Left ventricle myocardium inferior (tissue), 1 donor: Measurements from ENCODE around the gene RMND5A. TPM values are rescaled to one million over a fixed set of nuclear protein-coding genes. Genes with fewer than 3 reads are reported as not detected.
A peak's percentile ranks its signal among the peaks of the same experiment; 100 is the strongest.

Source experiments
- DNase-seq: peaks from one replicate; pipeline ENCODE4 v3.0.0-alpha.2; 2020
- H3K27ac ChIP-seq: fragments of 200-600 bp; replicated peaks from 2 replicates; pipeline ENCODE4 v1.8.0; 2021
- H3K27me3 ChIP-seq: fragments of 200-600 bp; 2 replicates; pipeline ENCODE4 v1.8.0; 2021; ENCODE audit warnings: low read depth
- H3K36me3 ChIP-seq: fragments of 200-600 bp; 2 replicates; pipeline ENCODE4 v1.8.0; 2021
- H3K4me1 ChIP-seq: fragments of 200-600 bp; 2 replicates; pipeline ENCODE4 v1.8.0; 2021
- H3K4me3 ChIP-seq: fragments of 200-600 bp; 2 replicates; pipeline ENCODE4 v1.8.0; 2021; ENCODE audit warnings: mild to moderate bottlenecking, moderate library complexity
- H3K9me3 ChIP-seq: fragments of 200-600 bp; replicated peaks from 2 replicates; pipeline ENCODE4 v1.8.0; 2021
- CTCF ChIP-seq: fragments of 200-600 bp; IDR thresholded peaks from 2 replicates; pipeline ENCODE4 v1.8.0; 2021; ENCODE audit warnings: antibody characterized with exemption, mild to moderate bottlenecking, borderline replicate concordance
- intact Hi-C: fragments of 100-400 bp; cut with micrococcal nuclease; formaldehyde crosslinking; loops from one replicate; pipeline ENCODE4 v1.11.0; 2022
- total RNA-seq: library from RNA; stranded (reverse); fragmentation: NEBNext Ultra II Directional; extraction: Animal tissue kit (Norgen Biotek cat#: 25700); gene quantifications from one replicate; pipeline ENCODE4 v1.2.1, GENCODE V29; 2021
- donor health status: DM: no; HTN: yes; CAD: no; lungs with severe emphysema.

Gene RMND5A
- total RNA-seq, 1 donor from 2014 or later, result 93.7 TPM

DNA sequence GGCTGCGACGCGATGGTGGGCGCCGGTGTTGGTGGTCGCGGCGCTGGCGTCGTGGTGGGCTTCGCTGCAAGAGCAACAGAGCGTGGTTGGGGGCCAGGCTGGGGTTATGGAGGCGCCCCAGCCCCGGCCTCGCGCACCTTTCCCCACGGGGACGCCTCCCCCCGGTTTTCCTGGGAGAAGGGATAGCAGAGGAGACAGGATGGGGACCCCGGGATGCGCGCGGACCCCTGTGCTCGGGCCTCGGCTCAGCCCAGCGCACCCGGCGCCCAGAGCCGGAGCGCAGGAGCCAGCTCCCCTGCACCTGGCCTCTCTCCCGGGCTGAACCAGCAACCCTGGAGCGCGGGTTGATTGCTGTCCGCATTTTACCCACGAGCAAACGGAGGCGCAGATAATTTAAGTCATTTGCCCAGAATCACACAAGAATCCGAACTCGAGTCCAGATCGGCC is 69.6 kb downstream of the RMND5A start:
- intact Hi-C loops, result no loop called here
- peak overlapping the region; percentile 55 for H3K4me3 ChIP-seq
- peaks cover 60% of the 10 kb centered on the region for H3K27me3 ChIP-seq
- TF ChIP-seq CTCF, result no peak
- no peaks in the 10 kb centered on the region for H3K36me3 ChIP-seq
- no peak overlapping the region for H3K27ac ChIP-seq
- H3K4me1 ChIP-seq, result peaks cover 47% of the 10 kb centered on the region
- DNase-seq, result no peak
- no peaks in the 10 kb centered on the region for H3K9me3 ChIP-seq

GRCh38 chr2:86790134-86790675 is 70.1 kb downstream of the RMND5A start:
- TF ChIP-seq CTCF, result no peak
- Histone ChIP-seq H3K9me3 (no peaks in the 10 kb centered on the region), H3K27me3 (peaks cover 65% of the 10 kb centered on the region), H3K27ac (no peak overlapping the region), H3K4me1 (peaks cover 47% of the 10 kb centered on the region), H3K4me3 (peak overlapping the region; percentile 55), H3K36me3 (no peaks in the 10 kb centered on the region)
- intact Hi-C loops, result no loop called here
- DNase-seq, result no peak

DNA sequence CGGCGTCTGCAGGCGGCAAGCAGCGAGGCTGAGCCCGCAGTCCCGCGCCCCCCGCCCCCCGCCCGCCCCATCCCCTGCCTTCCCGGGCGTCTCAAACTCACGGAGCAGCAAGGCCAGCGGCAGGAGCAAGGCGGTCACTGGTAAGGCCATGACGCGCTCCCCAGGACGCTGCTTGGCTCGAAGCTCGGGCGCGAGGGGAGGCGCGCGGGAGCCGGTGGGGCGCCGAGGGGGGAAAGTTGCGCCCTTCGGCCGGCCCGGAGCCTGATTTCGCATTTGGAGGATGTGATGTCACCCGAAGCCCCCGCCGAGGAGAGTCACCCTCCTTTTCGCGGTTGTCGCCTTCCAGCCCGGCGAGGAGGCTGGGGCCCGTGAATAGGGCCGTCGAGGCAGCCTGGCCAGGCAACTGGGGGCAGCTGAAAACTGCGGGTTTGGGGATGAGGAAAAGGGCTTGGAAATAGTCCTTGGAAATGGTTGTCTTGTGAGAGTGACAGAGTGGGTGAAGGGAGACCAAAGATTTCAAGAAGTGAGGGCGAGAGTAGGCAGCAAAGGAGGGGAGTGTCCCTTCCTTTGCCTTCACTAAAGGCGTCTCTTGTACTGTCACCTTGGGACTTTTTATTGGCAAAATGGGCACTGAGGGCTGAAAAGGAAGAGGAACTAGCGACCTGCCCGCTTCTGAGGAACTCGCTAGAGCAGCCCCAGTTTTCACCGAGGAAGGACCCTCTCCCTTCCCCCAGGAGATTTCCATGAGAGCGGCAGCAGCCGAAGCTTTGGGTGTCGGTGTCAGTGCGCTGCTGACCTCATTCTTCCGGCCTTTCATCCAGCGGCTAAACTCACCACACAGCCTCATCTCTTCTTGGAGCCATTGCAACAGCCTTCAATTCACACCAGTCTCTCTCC is 70.8 kb downstream of the RMND5A start, which contains the start of gene CD8A:
CD8A (minus strand) TSS at position 238 of the 897 bp plus-strand sequence; CDS start at position 150, 88 bp downstream.
- no peak for TF ChIP-seq CTCF
- DNase-seq, result no peak
- H3K27me3 ChIP-seq, result peaks cover 70% of the 10 kb centered on the region
- peaks cover 5% of the 10 kb centered on the region for H3K9me3 ChIP-seq
- H3K27ac ChIP-seq, result no peak within 1 kb of the TSS
- H3K4me3 ChIP-seq, result peak within 1 kb of the TSS; percentile 55
- intact Hi-C loops, result no loop called here
- H3K36me3 ChIP-seq, result no peaks in the 10 kb centered on the region
- H3K4me1 ChIP-seq, result peaks cover 47% of the 10 kb centered on the region

GRCh38 chr2:86791573-86791972 is 71.5 kb downstream of the RMND5A start:
- H3K4me1 ChIP-seq, result peaks cover 47% of the 10 kb centered on the region
- DNase-seq, result no peak
- H3K27me3 ChIP-seq, result peaks cover 70% of the 10 kb centered on the region
- intact Hi-C loops, result no loop called here
- H3K36me3 ChIP-seq, result no peaks in the 10 kb centered on the region
- H3K9me3 ChIP-seq, result peaks cover 12% of the 10 kb centered on the region
- no peak for TF ChIP-seq CTCF
- H3K27ac ChIP-seq, result no peak overlapping the region
- peak overlapping the region; percentile 55 for H3K4me3 ChIP-seq

DNA sequence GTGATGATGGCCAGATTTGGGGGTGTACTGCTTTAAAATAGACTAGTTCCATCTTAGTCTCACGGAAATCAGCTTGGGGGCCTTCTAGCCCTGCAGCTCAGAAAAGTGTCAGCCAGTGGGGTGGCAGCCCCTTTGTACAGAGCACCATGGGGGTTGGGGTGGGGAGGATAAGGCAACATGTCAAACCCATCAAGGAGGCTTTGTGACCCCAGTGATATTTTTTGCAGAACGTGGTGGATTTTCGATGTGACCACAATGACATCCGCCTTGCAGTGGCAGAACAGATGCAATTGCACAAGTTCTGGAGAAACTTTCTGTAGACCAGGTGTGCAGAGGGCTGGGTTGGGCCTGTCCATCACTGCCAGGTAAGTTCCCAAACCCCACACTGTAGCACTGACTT is 73.7 kb downstream of the RMND5A start:
- Histone ChIP-seq H3K4me1 (peaks cover 29% of the 10 kb centered on the region), H3K27ac (no peak overlapping the region), H3K27me3 (peaks cover 82% of the 10 kb centered on the region), H3K4me3 (no peak overlapping the region), H3K36me3 (no peaks in the 10 kb centered on the region), H3K9me3 (peaks cover 23% of the 10 kb centered on the region)
- no peak for DNase-seq
- no peak for TF ChIP-seq CTCF
- intact Hi-C loops, result no loop called here
